HFFc6 (cell line): ENCODE measurements around the gene FHL1. TPM values are rescaled to one million over a fixed set of nuclear protein-coding genes. Genes with fewer than 3 reads are reported as not detected.

Source experiments
- DNase-seq: peaks from one replicate; pipeline ENCODE4 v3.0.0-alpha.2; 2018
- H3K27ac Mint-ChIP-seq: 2 replicates; pipeline ENCODE4 v1.8.0; 2020; ENCODE audit warnings: mild to moderate bottlenecking, mixed read lengths
- H3K27me3 Mint-ChIP-seq: 2 replicates; pipeline ENCODE4 v1.8.0; 2021; ENCODE audit warnings: mild to moderate bottlenecking, moderate library complexity, mixed read lengths; ENCODE audit not compliant: insufficient read depth
- H3K36me3 Mint-ChIP-seq: 2 replicates; pipeline ENCODE4 v1.8.0; 2021; ENCODE audit warnings: low read depth, mixed read lengths
- H3K4me1 Mint-ChIP-seq: 2 replicates; pipeline ENCODE4 v1.8.0; 2020; ENCODE audit warnings: low read depth, mixed read lengths
- H3K4me3 Mint-ChIP-seq: 2 replicates; pipeline ENCODE4 v1.8.0; 2020; ENCODE audit warnings: mild to moderate bottlenecking, moderate library complexity, mixed read lengths
- H3K9me3 Mint-ChIP-seq: 2 replicates; pipeline ENCODE4 v1.8.0; 2020; ENCODE audit warnings: mild to moderate bottlenecking, mixed read lengths
- total RNA-seq, 6 experiments: library from RNA; stranded (reverse); fragmentation: NEBNext Ultra II Directional; extraction: Animal tissue kit (Norgen Biotek cat#: 25700); gene quantifications; 2 replicates in 1 of 6; 3 replicates in 5 of 6; pipeline ENCODE4 v1.2.3, GENCODE V29; 2021
- TF ChIP-seq, protein P1 (sequence below): fragments of 200-600 bp; sonication (generic); IDR thresholded peaks from 2 replicates; pipeline ENCODE4 v1.5.0; 2021; ENCODE audit warnings: antibody characterized with exemption, mild to moderate bottlenecking

The FHL1 gene
- total RNA-seq, 6 experiments from 2014 or later: 409 to 808 (median 455) TPM

GRCh38 chrX:136122207-136122606, 25.1 kb upstream of the FHL1 start:
- Mint-ChIP-seq H3K36me3 (peaks cover 3% of the 10 kb centered on the region; the same call in 1 of the 2 replicates), H3K27me3 (peaks cover 5% of the 10 kb centered on the region), H3K4me1 (peaks cover 8% of the 10 kb centered on the region), H3K27ac (no peak overlapping the region), H3K4me3 (no peak overlapping the region), H3K9me3 (no peaks in the 10 kb centered on the region; the same call in 1 of the 2 replicates)
- no peak for DNase-seq
- TF ChIP-seq, protein P1, sequence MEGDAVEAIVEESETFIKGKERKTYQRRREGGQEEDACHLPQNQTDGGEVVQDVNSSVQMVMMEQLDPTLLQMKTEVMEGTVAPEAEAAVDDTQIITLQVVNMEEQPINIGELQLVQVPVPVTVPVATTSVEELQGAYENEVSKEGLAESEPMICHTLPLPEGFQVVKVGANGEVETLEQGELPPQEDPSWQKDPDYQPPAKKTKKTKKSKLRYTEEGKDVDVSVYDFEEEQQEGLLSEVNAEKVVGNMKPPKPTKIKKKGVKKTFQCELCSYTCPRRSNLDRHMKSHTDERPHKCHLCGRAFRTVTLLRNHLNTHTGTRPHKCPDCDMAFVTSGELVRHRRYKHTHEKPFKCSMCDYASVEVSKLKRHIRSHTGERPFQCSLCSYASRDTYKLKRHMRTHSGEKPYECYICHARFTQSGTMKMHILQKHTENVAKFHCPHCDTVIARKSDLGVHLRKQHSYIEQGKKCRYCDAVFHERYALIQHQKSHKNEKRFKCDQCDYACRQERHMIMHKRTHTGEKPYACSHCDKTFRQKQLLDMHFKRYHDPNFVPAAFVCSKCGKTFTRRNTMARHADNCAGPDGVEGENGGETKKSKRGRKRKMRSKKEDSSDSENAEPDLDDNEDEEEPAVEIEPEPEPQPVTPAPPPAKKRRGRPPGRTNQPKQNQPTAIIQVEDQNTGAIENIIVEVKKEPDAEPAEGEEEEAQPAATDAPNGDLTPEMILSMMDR: no peak

GRCh38 chrX:136125106-136125505, 22.2 kb upstream of the FHL1 start:
- H3K27ac Mint-ChIP-seq: no peak overlapping the region
- peaks cover 7% of the 10 kb centered on the region for H3K4me1 Mint-ChIP-seq
- H3K27me3 Mint-ChIP-seq: peaks cover 5% of the 10 kb centered on the region
- H3K36me3 Mint-ChIP-seq: no peaks in the 10 kb centered on the region
- H3K9me3 Mint-ChIP-seq: no peaks in the 10 kb centered on the region
- TF ChIP-seq, protein P1: no peak
- DNase-seq: no peak
- no peak overlapping the region for H3K4me3 Mint-ChIP-seq

DNA sequence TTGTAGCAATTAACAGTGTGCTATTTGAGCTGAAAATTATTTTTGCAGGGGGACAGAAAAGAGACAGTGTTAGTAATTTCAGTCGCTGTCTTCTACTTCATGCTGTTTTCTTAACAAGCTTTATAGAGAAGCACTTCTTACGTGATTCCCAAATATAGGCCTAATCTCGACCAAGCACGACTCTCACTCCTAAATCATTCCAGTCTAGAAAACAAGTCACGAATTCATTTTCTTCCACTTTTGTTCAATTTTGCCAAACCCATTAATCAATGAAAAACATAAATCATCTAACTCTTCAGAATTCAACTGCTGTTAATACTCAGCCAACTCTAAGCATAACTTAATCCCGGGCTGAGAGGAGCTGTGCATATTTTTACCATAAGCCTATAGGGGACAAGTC, 21.0 kb upstream of the FHL1 start:
- Mint-ChIP-seq H3K9me3 (peaks cover 3% of the 10 kb centered on the region), H3K36me3 (no peaks in the 10 kb centered on the region), H3K27ac (no peak overlapping the region), H3K4me3 (no peak overlapping the region), H3K4me1 (peaks cover 11% of the 10 kb centered on the region), H3K27me3 (peaks cover 3% of the 10 kb centered on the region)
- TF ChIP-seq, protein P1: no peak
- DNase-seq: no peak

- no peak overlapping the region for H3K27ac Mint-ChIP-seq
- no peak for DNase-seq
Measured at GRCh38 chrX:136126872-136127406, 20.4 kb upstream of the FHL1 start.

GRCh38 chrX:136128743-136129142, 18.6 kb upstream of the FHL1 start:
- Mint-ChIP-seq H3K4me3 (no peak overlapping the region), H3K27me3 (peaks cover 3% of the 10 kb centered on the region), H3K9me3 (peaks cover 4% of the 10 kb centered on the region), H3K4me1 (peaks cover 14% of the 10 kb centered on the region), H3K36me3 (no peaks in the 10 kb centered on the region), H3K27ac (no peak overlapping the region)
- no peak for DNase-seq
- TF ChIP-seq, protein P1: no peak

More at GRCh38 chrX:136126872-136127406, 20.4 kb upstream of the FHL1 start:
- H3K27me3 Mint-ChIP-seq: peaks cover 3% of the 10 kb centered on the region
- peaks cover 14% of the 10 kb centered on the region for H3K4me1 Mint-ChIP-seq
- no peaks in the 10 kb centered on the region for H3K36me3 Mint-ChIP-seq
- peaks cover 4% of the 10 kb centered on the region for H3K9me3 Mint-ChIP-seq
- H3K4me3 Mint-ChIP-seq: no peak overlapping the region; the same call in 1 of the 2 replicates
- TF ChIP-seq, protein P1: no peak
